Measurements from ENCODE around the gene SCG5. TPM values are rescaled to one million over a fixed set of nuclear protein-coding genes. Genes with fewer than 3 reads are reported as not detected.
A peak's percentile ranks its signal among the peaks of the same experiment; 100 is the strongest.

SCG5 gene
- total RNA-seq, 1 donor from 2014 or later, result 18.2 TPM

DNA sequence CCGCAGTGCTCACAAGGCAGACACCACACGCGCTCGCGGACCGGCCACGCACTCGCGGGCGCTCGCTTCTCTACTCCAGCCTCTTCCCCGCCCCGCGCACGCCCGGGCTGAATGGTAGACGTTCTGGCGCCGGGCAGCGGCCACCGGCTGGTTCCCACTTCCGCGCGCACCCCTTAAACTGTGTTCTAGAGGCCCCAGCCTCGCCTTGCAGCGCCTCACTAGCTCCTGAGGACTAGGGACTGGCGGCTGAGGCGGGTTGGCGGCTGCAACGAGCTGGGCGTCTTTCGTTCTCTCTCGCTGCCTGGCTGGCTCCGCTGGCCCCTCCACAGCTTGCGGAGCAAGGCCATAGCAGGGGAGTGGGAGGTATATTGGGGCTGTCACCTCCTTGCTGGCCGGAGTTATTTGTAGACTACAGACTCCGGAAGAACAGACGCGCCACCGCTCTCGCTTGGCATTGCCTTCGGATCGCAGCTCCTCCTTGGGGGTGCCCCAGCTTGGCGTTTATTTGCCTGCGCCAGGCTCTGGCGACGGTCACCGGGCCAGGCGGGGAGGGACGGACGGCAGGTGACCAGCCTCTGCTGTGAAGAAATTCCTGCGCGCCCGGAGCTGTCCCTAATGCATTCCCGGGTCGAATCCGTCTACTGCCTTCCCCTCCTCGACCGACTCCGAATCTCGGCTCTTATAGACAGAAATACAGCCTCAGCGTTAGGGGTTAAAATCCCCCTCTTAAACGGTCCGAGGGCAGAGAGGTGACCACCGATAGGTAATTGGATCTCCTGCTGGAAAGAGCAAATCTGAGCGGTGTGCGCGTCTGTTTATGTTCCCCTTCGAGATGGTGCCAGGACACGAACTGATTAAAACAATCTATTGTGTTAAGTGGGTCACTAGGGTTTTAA, 77.6 kb downstream of the SCG5 start:
- TF ChIP-seq, protein P1, sequence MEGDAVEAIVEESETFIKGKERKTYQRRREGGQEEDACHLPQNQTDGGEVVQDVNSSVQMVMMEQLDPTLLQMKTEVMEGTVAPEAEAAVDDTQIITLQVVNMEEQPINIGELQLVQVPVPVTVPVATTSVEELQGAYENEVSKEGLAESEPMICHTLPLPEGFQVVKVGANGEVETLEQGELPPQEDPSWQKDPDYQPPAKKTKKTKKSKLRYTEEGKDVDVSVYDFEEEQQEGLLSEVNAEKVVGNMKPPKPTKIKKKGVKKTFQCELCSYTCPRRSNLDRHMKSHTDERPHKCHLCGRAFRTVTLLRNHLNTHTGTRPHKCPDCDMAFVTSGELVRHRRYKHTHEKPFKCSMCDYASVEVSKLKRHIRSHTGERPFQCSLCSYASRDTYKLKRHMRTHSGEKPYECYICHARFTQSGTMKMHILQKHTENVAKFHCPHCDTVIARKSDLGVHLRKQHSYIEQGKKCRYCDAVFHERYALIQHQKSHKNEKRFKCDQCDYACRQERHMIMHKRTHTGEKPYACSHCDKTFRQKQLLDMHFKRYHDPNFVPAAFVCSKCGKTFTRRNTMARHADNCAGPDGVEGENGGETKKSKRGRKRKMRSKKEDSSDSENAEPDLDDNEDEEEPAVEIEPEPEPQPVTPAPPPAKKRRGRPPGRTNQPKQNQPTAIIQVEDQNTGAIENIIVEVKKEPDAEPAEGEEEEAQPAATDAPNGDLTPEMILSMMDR (IDR thresholded peaks at IDR 0.05; ENCODE audit: unreplicated experiment), result no peak
- Mint-ChIP-seq H3K36me3 (ENCODE audit: insufficient read depth) (no peaks in the 10 kb centered on the region), H3K9me3 (ENCODE audit: low read depth) (no peaks in the 10 kb centered on the region), H3K4me1 (ENCODE audit: low read depth) (peaks cover 14% of the 10 kb centered on the region), H3K27me3 (peaks cover 85% of the 10 kb centered on the region), H3K4me3 (ENCODE audit: low read depth) (peak overlapping the region; percentile 62), H3K27ac (peak overlapping the region; percentile 40)
- DNase-seq (ENCODE audit: low spot score, unreplicated experiment), result peak; percentile 14

DNA sequence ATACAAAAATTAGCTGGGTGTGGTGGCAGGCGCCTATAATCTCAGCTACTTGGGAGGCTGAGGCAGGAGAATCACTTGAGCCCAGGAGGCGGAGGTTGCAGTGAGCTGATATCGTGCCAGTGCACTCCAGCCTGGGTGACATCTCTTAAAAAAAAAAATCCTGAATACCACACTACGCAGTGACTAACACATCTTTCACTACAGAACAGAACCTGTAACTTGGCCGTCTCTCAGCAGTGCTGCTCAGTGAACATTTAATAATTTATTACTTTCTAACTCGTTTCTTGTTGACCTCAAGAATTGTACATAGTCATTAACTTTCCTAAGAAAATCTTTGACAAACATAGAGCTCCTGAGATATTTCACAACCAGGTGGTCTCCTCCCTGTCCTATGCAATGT, 80.1 kb downstream of the SCG5 start:
- H3K4me3 Mint-ChIP-seq (ENCODE audit: low read depth), result no peak overlapping the region

DNA sequence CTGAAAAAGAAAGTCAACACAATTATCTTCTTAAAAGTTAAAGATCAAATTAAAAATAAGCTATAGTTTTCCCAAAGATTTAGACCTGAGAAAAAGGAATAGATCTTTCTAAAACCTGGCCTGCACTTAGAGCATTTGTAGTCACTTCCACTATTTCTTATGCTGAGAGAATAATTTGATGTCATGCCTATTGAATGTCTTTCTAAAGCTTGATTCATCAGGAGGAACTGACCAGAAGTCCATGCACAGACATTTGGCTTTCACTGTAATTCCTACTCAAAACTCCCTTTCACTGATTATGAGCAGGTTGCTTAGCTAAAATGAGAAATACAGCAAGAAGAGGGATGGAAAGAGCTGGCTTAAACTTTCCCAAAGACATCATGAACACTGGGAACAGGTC, 80.6 kb downstream of the SCG5 start:
- Mint-ChIP-seq H3K27ac (no peak overlapping the region), H3K4me1 (ENCODE audit: low read depth) (peaks cover 14% of the 10 kb centered on the region), H3K4me3 (ENCODE audit: low read depth) (no peak overlapping the region), H3K9me3 (ENCODE audit: low read depth) (peaks cover 5% of the 10 kb centered on the region), H3K36me3 (ENCODE audit: insufficient read depth) (no peaks in the 10 kb centered on the region), H3K27me3 (peaks cover 57% of the 10 kb centered on the region)
- TF ChIP-seq, protein P1 (IDR thresholded peaks at IDR 0.05; ENCODE audit: unreplicated experiment), result no peak
- DNase-seq (ENCODE audit: low spot score, unreplicated experiment), result no peak

More for the DNA sequence above, 80.1 kb downstream of the SCG5 start:
- DNase-seq (ENCODE audit: low spot score, unreplicated experiment), result no peak
- TF ChIP-seq, protein P1 (IDR thresholded peaks at IDR 0.05; ENCODE audit: unreplicated experiment), result no peak
- Mint-ChIP-seq H3K27ac (no peak overlapping the region), H3K4me1 (ENCODE audit: low read depth) (peaks cover 14% of the 10 kb centered on the region), H3K36me3 (ENCODE audit: insufficient read depth) (no peaks in the 10 kb centered on the region), H3K27me3 (peaks cover 63% of the 10 kb centered on the region), H3K9me3 (ENCODE audit: low read depth) (peaks cover 3% of the 10 kb centered on the region)

DNA sequence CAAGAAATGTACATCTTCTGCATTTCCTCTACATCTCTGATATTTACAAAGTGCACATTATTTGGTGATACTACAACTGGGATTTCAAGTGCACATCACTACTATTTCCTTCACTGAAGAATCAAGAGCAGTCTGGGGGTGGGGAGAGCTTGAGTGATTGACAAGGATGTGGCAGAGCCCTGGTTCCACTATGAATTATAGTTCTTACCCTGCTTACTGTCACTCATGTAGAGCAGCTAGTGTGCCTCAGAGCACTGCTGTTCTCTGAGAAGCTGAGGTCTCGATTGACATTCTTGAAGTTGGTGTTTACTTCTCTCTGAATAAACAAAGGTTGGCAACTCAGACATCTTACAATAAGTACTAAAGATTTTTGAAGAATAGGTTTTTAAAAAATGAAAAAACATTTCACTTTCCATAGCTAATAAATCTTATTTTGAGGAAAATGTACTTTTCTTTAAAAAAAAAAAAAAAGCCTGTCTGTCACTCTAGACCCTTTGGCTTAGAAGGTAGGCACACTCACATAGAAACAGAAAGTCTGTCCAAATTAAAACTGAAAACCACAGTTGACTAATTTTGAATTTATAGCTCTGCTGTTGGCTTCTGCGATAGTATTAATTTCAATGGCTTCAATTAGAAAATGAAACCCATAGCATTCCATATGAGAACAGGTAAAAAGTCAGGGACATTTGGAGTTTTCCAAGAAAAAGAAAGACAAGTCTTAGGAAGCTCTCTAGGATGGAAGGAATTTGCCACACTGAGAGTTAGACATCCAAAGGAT, 81.8 kb downstream of the SCG5 start:
- peaks cover 11% of the 10 kb centered on the region for H3K4me1 Mint-ChIP-seq (ENCODE audit: low read depth)
- no peak for DNase-seq (ENCODE audit: low spot score, unreplicated experiment)
- peaks cover 5% of the 10 kb centered on the region for H3K9me3 Mint-ChIP-seq (ENCODE audit: low read depth)
- TF ChIP-seq, protein P1 (IDR thresholded peaks at IDR 0.05; ENCODE audit: unreplicated experiment), result no peak
- no peaks in the 10 kb centered on the region for H3K36me3 Mint-ChIP-seq (ENCODE audit: insufficient read depth)
- no peak overlapping the region for H3K27ac Mint-ChIP-seq
- no peak overlapping the region for H3K4me3 Mint-ChIP-seq (ENCODE audit: low read depth)
- peaks cover 48% of the 10 kb centered on the region for H3K27me3 Mint-ChIP-seq

DNA sequence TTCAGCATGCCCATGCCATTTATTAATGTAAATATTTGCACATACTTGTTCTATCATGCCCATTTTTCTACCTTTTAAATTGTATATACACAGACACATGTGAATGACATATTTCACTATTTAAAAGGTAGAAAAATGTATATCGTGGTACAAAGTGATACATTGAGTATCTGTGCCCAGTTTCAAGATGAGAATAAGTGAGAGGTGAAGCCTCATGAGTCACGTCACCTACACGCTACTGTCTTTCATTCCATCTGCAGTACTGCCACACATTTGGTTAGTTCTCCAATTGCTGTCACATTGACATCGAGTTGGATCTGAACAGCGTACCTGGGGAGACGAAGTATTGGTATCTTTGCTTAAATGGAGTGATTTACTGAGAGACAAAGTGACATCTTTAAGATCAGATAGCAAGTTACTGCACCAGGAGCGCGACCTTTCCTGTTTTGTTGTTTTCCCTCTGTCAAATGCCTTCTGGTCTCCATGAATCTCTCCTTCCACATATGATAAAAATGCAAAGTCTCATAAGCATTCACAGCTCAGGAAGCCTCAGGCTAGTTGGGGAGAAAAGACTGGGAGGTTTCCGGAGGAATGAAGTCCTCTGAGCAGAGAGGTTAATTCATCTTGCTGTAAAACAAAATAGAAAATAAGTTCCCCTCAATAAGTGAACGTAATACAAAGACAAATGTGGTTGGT, 88.3 kb downstream of the SCG5 start:
- H3K9me3 Mint-ChIP-seq (ENCODE audit: low read depth), result peaks cover 5% of the 10 kb centered on the region
- H3K27ac Mint-ChIP-seq, result no peak overlapping the region
- H3K4me1 Mint-ChIP-seq (ENCODE audit: low read depth), result no peaks in the 10 kb centered on the region

More for the DNA sequence above, 88.3 kb downstream of the SCG5 start:
- no peaks in the 10 kb centered on the region for H3K36me3 Mint-ChIP-seq (ENCODE audit: insufficient read depth)
- peaks cover 38% of the 10 kb centered on the region for H3K27me3 Mint-ChIP-seq
- DNase-seq (ENCODE audit: low spot score, unreplicated experiment), result no peak
- no peak overlapping the region for H3K4me3 Mint-ChIP-seq (ENCODE audit: low read depth)
- TF ChIP-seq, protein P1 (IDR thresholded peaks at IDR 0.05; ENCODE audit: unreplicated experiment), result no peak
